K562 (cell line): ENCODE data around the gene OSGIN1. TPM values are rescaled to one million over a fixed set of nuclear protein-coding genes. Genes with fewer than 3 reads are reported as not detected.

Experiments
- ATAC-seq: fragments of 200-7000 bp; cut with Tn5 transposase; 3 replicates; pipeline ENCODE4 v1.9.1; 2020; ENCODE audit warnings: moderate library complexity
- BruUV-seq: library from RNA; stranded (reverse); fragments of 400-500 nt; replicated peaks from 2 replicates; lab custom pipeline; 2021; lab: Mats Ljungman, UMichigan
- CTCF ChIA-PET: fragments of 300-600 bp; formaldehyde crosslinking; extraction: SDS; loops from one replicate; lab custom pipeline; 2021; ENCODE audit warnings: low intra/inter-chr PET ratio; lab: Yijun Ruan, JAX
- POLR2A ChIA-PET: fragments of 300-600, 350-650 bp; sonication (Branson Sonifier 250); formaldehyde crosslinking; extraction: SDS; loops from one replicate; lab custom pipeline; 2021; ENCODE audit warnings: antibody characterized with exemption, inconsistent platforms; lab: Yijun Ruan, JAX
- DNase-seq, 4 experiments: peaks; one replicate each; pipeline versions ENCODE4 v3.0.0 to v3.0.0-alpha.2; 2011 to 2018; ENCODE audit warnings: low spot score in 3 of 4, mixed read lengths in 3 of 4; ENCODE audit errors: extremely low read depth in 1 of 4
- FAIRE-seq: peaks from 2 replicates; lab custom pipeline; 2011; peaks lifted over from hg19 to GRCh38; lab: Jason Lieb, UNC
- H2AFZ ChIP-seq: 2 replicates; pipeline ENCODE4 v1.6.0; 2011; ENCODE audit warnings: low read depth, low read length, control low read depth, inconsistent platforms
- H3K27ac ChIP-seq: fragments of 200-600 bp; 3 replicates; pipeline ENCODE4 v1.8.0; 2011; ENCODE audit warnings: low read depth, mild to moderate bottlenecking, control low read depth, inconsistent platforms, low read length, moderate library complexity, mixed read lengths; ENCODE audit errors: extremely low read depth
- H3K27me3 ChIP-seq, 2 experiments: fragments of 300-600 bp in 1 of 2; 2 replicates in 1 of 2; 3 replicates in 1 of 2; pipeline versions ENCODE4 v1.6.0 to v1.8.0; 2011; ENCODE audit warnings: inconsistent platforms in 2 of 2, low read length in 2 of 2, mild to moderate bottlenecking in 1 of 2, mixed read lengths in 1 of 2, moderate library complexity in 1 of 2; ENCODE audit not compliant: control insufficient read depth in 2 of 2, insufficient read depth in 2 of 2
- H3K36me3 ChIP-seq: fragments of 300-600 bp; 3 replicates; pipeline ENCODE4 v1.8.0; 2011; ENCODE audit warnings: mild to moderate bottlenecking, low read length, inconsistent platforms; ENCODE audit not compliant: control insufficient read depth, insufficient read depth
- H3K4me1 ChIP-seq, 2 experiments: fragments of 200-600 bp in 1 of 2; replicated peaks in 1 of 2; 2 replicates in 1 of 2; 3 replicates in 1 of 2; pipeline versions ENCODE4 v1.5.1 to v1.8.0; 2011; ENCODE audit warnings: inconsistent platforms in 2 of 2, low read length in 2 of 2, mild to moderate bottlenecking in 1 of 2, mixed read lengths in 1 of 2, moderate library complexity in 1 of 2; ENCODE audit not compliant: control insufficient read depth in 2 of 2, insufficient read depth in 2 of 2
- H3K4me2 ChIP-seq: 2 replicates; pipeline ENCODE4 v1.6.1; 2011; ENCODE audit warnings: low read length, control low read depth, inconsistent platforms, mixed read lengths; ENCODE audit not compliant: insufficient read depth
- H3K4me3 ChIP-seq: fragments of 200-600 bp; sonication (generic), shearing (Covaris generic); 2 replicates; pipeline ENCODE4 v1.5.1; 2016; ENCODE audit warnings: control low read depth, inconsistent platforms
- H3K79me2 ChIP-seq: fragments of 200-600 bp; 3 replicates; pipeline ENCODE4 v1.8.0; 2011; ENCODE audit warnings: low read length, inconsistent platforms; ENCODE audit not compliant: control insufficient read depth, insufficient read depth
- H3K9ac ChIP-seq, 2 experiments: 2 replicates each; pipeline versions ENCODE4 v1.6.0 to v1.6.1; 2011; ENCODE audit warnings: low read depth in 2 of 2, low read length in 2 of 2, control low read depth in 1 of 2, inconsistent platforms in 1 of 2, mild to moderate bottlenecking in 1 of 2, mixed read lengths in 1 of 2; ENCODE audit not compliant: insufficient read depth in 1 of 2
- H3K9me1 ChIP-seq: one replicate; pipeline ENCODE4 v1.6.0; 2011; ENCODE audit warnings: inconsistent platforms, mild to moderate bottlenecking, low read length, moderate library complexity; ENCODE audit not compliant: control insufficient read depth, insufficient read depth
- H3K9me3 ChIP-seq: replicated peaks from 2 replicates; pipeline ENCODE4 v1.5.1; 2011; ENCODE audit warnings: low read depth, low read length, inconsistent platforms; ENCODE audit not compliant: control insufficient read depth, insufficient read depth
- H4K20me1 ChIP-seq: replicated peaks from 2 replicates; pipeline ENCODE4 v1.6.1; 2011; ENCODE audit warnings: low read length, inconsistent platforms, mixed read lengths; ENCODE audit not compliant: control insufficient read depth, insufficient read depth
- CHD1 ChIP-seq: fragments of 200-600 bp; sonication (generic); IDR thresholded peaks from one replicate; pipeline ENCODE4 v1.6.1; 2012; ENCODE audit warnings: mild to moderate bottlenecking, moderate library complexity, low read length, inconsistent platforms
- CREB5 ChIP-seq: fragments of 250-450 bp; sonication (Bioruptor Pico); IDR thresholded peaks from 2 replicates; pipeline ENCODE4 v1.5.0; 2020; ENCODE audit warnings: mild to moderate bottlenecking
- EGR1 ChIP-seq: fragments of 450-650 bp; conservative IDR thresholded peaks from 2 replicates; pipeline ENCODE4 v1.6.1; 2017; ENCODE audit warnings: mild to moderate bottlenecking
- HMBOX1 ChIP-seq: sonication (generic); IDR thresholded peaks from 2 replicates; pipeline ENCODE4 v1.6.1; 2016
- KDM1A ChIP-seq, 2 experiments: fragments of 450-650 bp; IDR thresholded peaks; 2 replicates each; pipeline ENCODE4 v1.6.1; 2016; ENCODE audit warnings: mild to moderate bottlenecking in 2 of 2
- PCBP1 ChIP-seq: fragments of 200-400 bp; formaldehyde crosslinking; IDR thresholded peaks from 2 replicates; pipeline ENCODE4 v1.6.1; 2018; ENCODE audit warnings: mild to moderate bottlenecking, low read depth, low read length; ENCODE audit not compliant: poor library complexity, severe bottlenecking
- PHF21A ChIP-seq: fragments of 450-650 bp; IDR thresholded peaks from 2 replicates; pipeline ENCODE4 v1.6.1; 2017; ENCODE audit warnings: low read depth, borderline replicate concordance
- PTBP1 ChIP-seq: fragments of 200-400 bp; formaldehyde crosslinking; IDR thresholded peaks from 2 replicates; pipeline ENCODE4 v1.6.1; 2017; ENCODE audit warnings: low read depth, low read length
- PURB ChIP-seq: sonication (generic); formaldehyde crosslinking; IDR thresholded peaks from 2 replicates; pipeline ENCODE4 v1.9.0; 2021; ENCODE audit warnings: low read depth, mild to moderate bottlenecking, missing genetic modification reagents
- THRB ChIP-seq: fragments of 450-650 bp; formaldehyde crosslinking; conservative IDR thresholded peaks from 2 replicates; pipeline ENCODE4 v1.4.0; 2022; ENCODE audit warnings: mild to moderate bottlenecking, missing genetic modification characterization
- ZFP36 ChIP-seq: fragments of 150-350 bp; IDR thresholded peaks from 2 replicates; pipeline ENCODE4 v1.6.1; 2018; ENCODE audit warnings: low read length, low read depth; ENCODE audit not compliant: partially characterized antibody
- ZKSCAN8 ChIP-seq: fragments of 200-800 bp; sonication (Bioruptor generic); IDR thresholded peaks from 2 replicates; pipeline ENCODE4 v1.6.1; 2016; ENCODE audit warnings: missing genetic modification characterization, missing compliant biosample characterization
- ZNF174 ChIP-seq: fragments of 250-450 bp; sonication (Bioruptor Pico); IDR thresholded peaks from 2 replicates; pipeline ENCODE4 v1.4.0; 2020; ENCODE audit warnings: mild to moderate bottlenecking
- ZNF586 ChIP-seq: fragments of 450-650 bp; formaldehyde crosslinking; conservative IDR thresholded peaks from 2 replicates; pipeline ENCODE4 v1.4.0; 2020; ENCODE audit warnings: mild to moderate bottlenecking, moderate library complexity
- ZNF830 ChIP-seq: fragments of 250-450 bp; sonication (Bioruptor Pico); IDR thresholded peaks from 2 replicates; pipeline ENCODE4 v1.5.0; 2021; ENCODE audit warnings: mild to moderate bottlenecking
- WGBS: fragments of 100-300 bp; shearing (Covaris generic); methylation state at CpG from one replicate; pipeline ENCODE4 v1.1.6; 2016; ENCODE audit warnings: low coverage, mixed read lengths; ENCODE audit not compliant: insufficient coverage; ENCODE audit errors: missing lambda C conversion rate; 5-methylcytosine and 5-hydroxymethylcytosine counted together
- in situ Hi-C: fragments of 300-500 bp; cut with MboI; formaldehyde crosslinking; loops from 4 replicates; pipeline ENCODE4 v1.15.0; 2018; ENCODE audit warnings: inconsistent platforms, mixed read lengths
- intact Hi-C: fragments of 100-400 bp; cut with micrococcal nuclease; formaldehyde crosslinking; loops from 2 replicates; pipeline ENCODE4 v1.14.2; 2022
- polyA plus RNA-seq, 8 experiments: library from polyadenylated mRNA; depleted of rRNA in 4 of 8; stranded (reverse) in 5 of 8; unstranded in 3 of 8; fragments of >200 nt; fragmentation: Nextera tagmentation in 2 of 8; fragmentation: Illumina TruSeq in 1 of 8; extraction: Ambion mirVana in 2 of 8; extraction: Trizol in 1 of 8; gene quantifications; 2 replicates each; pipeline versions ENCODE4 v1.2.1 to v1.2.3, GENCODE V29; 2011 to 2014; ENCODE audit warnings: inconsistent platforms in 1 of 8, missing spikeins in 1 of 8
- total RNA-seq, 7 experiments: library from RNA; depleted of rRNA in 6 of 7; stranded (reverse); fragments of >200 nt in 6 of 7; fragmentation: Illumina TruSeq in 2 of 7; extraction: Trizol in 2 of 7; gene quantifications; 2 replicates each; pipeline versions ENCODE4 v1.2.1 to v1.2.3, GENCODE V29; 2011 to 2021; ENCODE audit warnings: low replicate concordance in 1 of 7
- TF ChIP-seq, protein P1 (sequence below): sonication (generic); formaldehyde crosslinking; IDR thresholded peaks from 2 replicates; pipeline ENCODE4 v1.8.0; 2022; ENCODE audit warnings: mild to moderate bottlenecking, low read depth, missing genetic modification reagents

The OSGIN1 gene
- total and polyA plus RNA-seq, 9 of the 15 experiments (the other 6 are each of a cell fraction or from before 2014, with no cell fraction given): 0.03 to 3.6 (median 1.6) TPM

GRCh38 chr16:83948914-83949723 is 3.9 kb upstream of the OSGIN1 start:
- H3K4me1 ChIP-seq: peaks cover 11 to 33% of the 10 kb centered on the region in 2 experiments
- H3K27ac ChIP-seq: no peak overlapping the region
- no peaks in the 10 kb centered on the region for H3K9me3 ChIP-seq
- POLR2A ChIA-PET: interaction anchor here (0.6 to 0.9 kb wide), 2 partner anchors 9 to 752 kb away, joined by 3 read pairs; no protein-coding TSS in a partner anchor
- intact Hi-C loops (no loop called here), in situ Hi-C loops (no loop called here)
- H3K9ac ChIP-seq: 0 out of 4 replicates have a peak overlapping the region, but pooled peaks of 1 of the 2 experiments have one; percentile 61
- H3K4me3 ChIP-seq: no peak overlapping the region
- DNase-seq (no peak), ATAC-seq (no peak), FAIRE-seq (no peak)
- 25% methylated on average over 13 of the region's 13 CpGs for WGBS
- 0 out of 2 replicates have a peak, but pooled peaks cover 3% of the 10 kb centered on the region for H4K20me1 ChIP-seq
- peaks cover 22 to 25% of the 10 kb centered on the region in 2 experiments; a peak in 4 of 5 replicates for H3K27me3 ChIP-seq
- CTCF ChIA-PET: no interaction called here
- no TSS peak for BruUV-seq
- H3K9me1 ChIP-seq: no peaks in the 10 kb centered on the region
- no peak overlapping the region for H2AFZ ChIP-seq
- no peaks in the 10 kb centered on the region for H3K79me2 ChIP-seq
- no peaks in the 10 kb centered on the region for H3K36me3 ChIP-seq
- H3K4me2 ChIP-seq: no peak overlapping the region
- TF ChIP-seq, protein P1, sequence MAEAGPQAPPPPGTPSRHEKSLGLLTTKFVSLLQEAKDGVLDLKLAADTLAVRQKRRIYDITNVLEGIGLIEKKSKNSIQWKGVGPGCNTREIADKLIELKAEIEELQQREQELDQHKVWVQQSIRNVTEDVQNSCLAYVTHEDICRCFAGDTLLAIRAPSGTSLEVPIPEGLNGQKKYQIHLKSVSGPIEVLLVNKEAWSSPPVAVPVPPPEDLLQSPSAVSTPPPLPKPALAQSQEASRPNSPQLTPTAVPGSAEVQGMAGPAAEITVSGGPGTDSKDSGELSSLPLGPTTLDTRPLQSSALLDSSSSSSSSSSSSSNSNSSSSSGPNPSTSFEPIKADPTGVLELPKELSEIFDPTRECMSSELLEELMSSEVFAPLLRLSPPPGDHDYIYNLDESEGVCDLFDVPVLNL (CRISPR knock-in tag): no peak
- TF ChIP-seq ZNF174 (CRISPR knock-in tag): no peak
- TF ChIP-seq PCBP1: no peak
- no peak for TF ChIP-seq PHF21A
- peak in 1 of 2 experiments; percentile 58; a peak in 2 of 4 replicates for TF ChIP-seq KDM1A (IDR thresholded peaks at IDR 0.05)
- no peak for TF ChIP-seq PURB (CRISPR knock-in tag)
- TF ChIP-seq CHD1: no peak
- no peak for TF ChIP-seq ZNF830
- TF ChIP-seq ZFP36: peak; percentile 66
- TF ChIP-seq ZKSCAN8 (CRISPR knock-in tag): no peak
- TF ChIP-seq HMBOX1: no peak
- no peak for TF ChIP-seq PTBP1
- no peak for TF ChIP-seq ZNF586 (CRISPR knock-in tag)
- TF ChIP-seq EGR1: no peak
- TF ChIP-seq THRB (CRISPR knock-in tag): no peak
- TF ChIP-seq CREB5 (CRISPR knock-in tag): no peak
